DOHH2 (cell line): ENCODE measurements around the gene BABAM2.

Experiments
- H3F3A ChIP-seq: fragments of 200-600 bp; sonication (generic), shearing (Covaris generic); 2 replicates; pipeline ENCODE4 v1.6.0; 2016; ENCODE audit warnings: antibody characterized with exemption, mild to moderate bottlenecking; ENCODE audit not compliant: control insufficient read depth, insufficient read depth
- H3K27ac ChIP-seq: fragments of 200-600 bp; sonication (generic); 2 replicates; pipeline ENCODE4 v1.5.1; 2014; ENCODE audit warnings: low read depth, mild to moderate bottlenecking, low read length, moderate library complexity
- H3K27me3 ChIP-seq: fragments of 200-600 bp; sonication (generic); 2 replicates; pipeline ENCODE4 v1.6.1; 2014; ENCODE audit warnings: mild to moderate bottlenecking, low read length, mixed read lengths; ENCODE audit not compliant: control insufficient read depth
- H3K36me3 ChIP-seq: fragments of 200-600 bp; sonication (generic); 2 replicates; pipeline ENCODE4 v1.6.1; 2014; ENCODE audit warnings: mild to moderate bottlenecking, low read length, moderate library complexity, mixed read lengths; ENCODE audit not compliant: control insufficient read depth
- H3K4me1 ChIP-seq: fragments of 200-600 bp; sonication (generic); 2 replicates; pipeline ENCODE4 v1.6.1; 2014; ENCODE audit warnings: mild to moderate bottlenecking, low read length, mixed read lengths; ENCODE audit not compliant: control insufficient read depth
- H3K4me2 ChIP-seq: fragments of 200-600 bp; sonication (generic); 2 replicates; pipeline ENCODE4 v1.6.0; 2014; ENCODE audit warnings: mild to moderate bottlenecking, low read length, moderate library complexity
- H3K4me3 ChIP-seq: fragments of 200-600 bp; sonication (generic); 2 replicates; pipeline ENCODE4 v1.5.1; 2014; ENCODE audit warnings: mild to moderate bottlenecking, low read length, mixed read lengths
- H3K79me2 ChIP-seq: fragments of 200-600 bp; sonication (generic); 2 replicates; pipeline ENCODE4 v1.6.1; 2014; ENCODE audit warnings: mild to moderate bottlenecking, low read length, mixed read lengths; ENCODE audit not compliant: control insufficient read depth
- H3K9me2 ChIP-seq: fragments of 200-600 bp; sonication (generic); replicated peaks from 2 replicates; pipeline ENCODE4 v1.6.1; 2014; ENCODE audit warnings: mild to moderate bottlenecking, low read length, mixed read lengths; ENCODE audit not compliant: control insufficient read depth
- H3K9me3 ChIP-seq: fragments of 200-600 bp; sonication (generic); 2 replicates; pipeline ENCODE4 v1.6.1; 2014; ENCODE audit warnings: antibody characterized with exemption, low read length, mixed read lengths; ENCODE audit not compliant: control insufficient read depth, insufficient read depth
- H4K20me1 ChIP-seq: fragments of 200-600 bp; sonication (generic); 2 replicates; pipeline ENCODE4 v1.6.0; 2014; ENCODE audit warnings: low read depth, mild to moderate bottlenecking, antibody characterized with exemption, low read length, moderate library complexity; ENCODE audit not compliant: control insufficient read depth, insufficient read depth
- EZH2phosphoT487 ChIP-seq: fragments of 200-600 bp; sonication (generic); IDR thresholded peaks from 2 replicates; pipeline ENCODE4 v1.6.1; 2017; ENCODE audit warnings: borderline replicate concordance, mild to moderate bottlenecking, antibody characterized with exemption, low read length, moderate library complexity, mixed read lengths
- TF ChIP-seq, protein P1 (sequence below): fragments of 200-600 bp; sonication (generic); IDR thresholded peaks from one replicate; pipeline ENCODE4 v1.5.1; 2014; ENCODE audit warnings: antibody characterized with exemption, mild to moderate bottlenecking, low read depth, low read length; ENCODE audit not compliant: poor library complexity, severe bottlenecking

The BABAM2 gene

DNA sequence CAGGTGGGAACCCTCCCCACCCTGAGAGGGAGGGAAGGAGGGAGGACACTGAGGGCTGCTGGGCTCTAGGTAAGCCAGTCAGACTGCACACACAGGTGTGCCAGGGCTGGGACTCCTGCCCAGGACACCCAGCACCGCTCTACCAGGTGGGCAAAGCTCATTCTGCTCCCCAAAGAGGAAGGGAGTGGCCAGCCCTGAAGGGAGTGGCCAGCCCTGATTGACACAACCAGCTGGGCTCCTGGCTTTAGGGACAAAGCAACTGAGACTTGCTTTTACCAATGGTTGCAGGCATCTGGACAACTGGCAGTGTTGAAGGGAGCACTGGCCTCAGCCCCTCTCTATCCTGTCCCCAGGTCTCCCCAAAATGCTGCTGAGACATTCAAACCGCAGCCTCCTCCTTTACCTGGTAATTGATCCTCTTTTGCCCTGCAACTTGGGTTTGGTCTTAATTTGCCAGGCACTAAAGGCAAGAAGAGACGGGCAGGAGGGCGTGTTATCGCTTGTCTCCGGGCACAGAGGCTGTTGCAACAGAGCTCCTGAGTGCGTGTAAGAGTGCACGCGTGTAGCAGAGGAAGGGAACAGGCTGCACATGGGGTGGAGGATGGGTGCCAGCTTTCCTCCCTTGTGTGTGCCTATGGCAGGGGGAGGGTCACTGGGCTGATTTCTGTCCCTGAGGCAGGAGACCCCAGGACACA, 487.6 kb downstream of the BABAM2 start:
- Histone ChIP-seq H3K4me1 (no peaks in the 10 kb centered on the region), H3K4me2 (no peak overlapping the region), H3K9me2 (no peaks in the 10 kb centered on the region), H3F3A (no peaks in the 10 kb centered on the region), H4K20me1 (no peaks in the 10 kb centered on the region), H3K27me3 (peaks cover 10% of the 10 kb centered on the region), H3K36me3 (no peaks in the 10 kb centered on the region), H3K4me3 (no peak overlapping the region), H3K27ac (no peak overlapping the region), H3K79me2 (no peaks in the 10 kb centered on the region), H3K9me3 (no peaks in the 10 kb centered on the region)
- TF ChIP-seq, protein P1, sequence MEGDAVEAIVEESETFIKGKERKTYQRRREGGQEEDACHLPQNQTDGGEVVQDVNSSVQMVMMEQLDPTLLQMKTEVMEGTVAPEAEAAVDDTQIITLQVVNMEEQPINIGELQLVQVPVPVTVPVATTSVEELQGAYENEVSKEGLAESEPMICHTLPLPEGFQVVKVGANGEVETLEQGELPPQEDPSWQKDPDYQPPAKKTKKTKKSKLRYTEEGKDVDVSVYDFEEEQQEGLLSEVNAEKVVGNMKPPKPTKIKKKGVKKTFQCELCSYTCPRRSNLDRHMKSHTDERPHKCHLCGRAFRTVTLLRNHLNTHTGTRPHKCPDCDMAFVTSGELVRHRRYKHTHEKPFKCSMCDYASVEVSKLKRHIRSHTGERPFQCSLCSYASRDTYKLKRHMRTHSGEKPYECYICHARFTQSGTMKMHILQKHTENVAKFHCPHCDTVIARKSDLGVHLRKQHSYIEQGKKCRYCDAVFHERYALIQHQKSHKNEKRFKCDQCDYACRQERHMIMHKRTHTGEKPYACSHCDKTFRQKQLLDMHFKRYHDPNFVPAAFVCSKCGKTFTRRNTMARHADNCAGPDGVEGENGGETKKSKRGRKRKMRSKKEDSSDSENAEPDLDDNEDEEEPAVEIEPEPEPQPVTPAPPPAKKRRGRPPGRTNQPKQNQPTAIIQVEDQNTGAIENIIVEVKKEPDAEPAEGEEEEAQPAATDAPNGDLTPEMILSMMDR = no peak
- no peak for TF ChIP-seq EZH2phosphoT487

DNA sequence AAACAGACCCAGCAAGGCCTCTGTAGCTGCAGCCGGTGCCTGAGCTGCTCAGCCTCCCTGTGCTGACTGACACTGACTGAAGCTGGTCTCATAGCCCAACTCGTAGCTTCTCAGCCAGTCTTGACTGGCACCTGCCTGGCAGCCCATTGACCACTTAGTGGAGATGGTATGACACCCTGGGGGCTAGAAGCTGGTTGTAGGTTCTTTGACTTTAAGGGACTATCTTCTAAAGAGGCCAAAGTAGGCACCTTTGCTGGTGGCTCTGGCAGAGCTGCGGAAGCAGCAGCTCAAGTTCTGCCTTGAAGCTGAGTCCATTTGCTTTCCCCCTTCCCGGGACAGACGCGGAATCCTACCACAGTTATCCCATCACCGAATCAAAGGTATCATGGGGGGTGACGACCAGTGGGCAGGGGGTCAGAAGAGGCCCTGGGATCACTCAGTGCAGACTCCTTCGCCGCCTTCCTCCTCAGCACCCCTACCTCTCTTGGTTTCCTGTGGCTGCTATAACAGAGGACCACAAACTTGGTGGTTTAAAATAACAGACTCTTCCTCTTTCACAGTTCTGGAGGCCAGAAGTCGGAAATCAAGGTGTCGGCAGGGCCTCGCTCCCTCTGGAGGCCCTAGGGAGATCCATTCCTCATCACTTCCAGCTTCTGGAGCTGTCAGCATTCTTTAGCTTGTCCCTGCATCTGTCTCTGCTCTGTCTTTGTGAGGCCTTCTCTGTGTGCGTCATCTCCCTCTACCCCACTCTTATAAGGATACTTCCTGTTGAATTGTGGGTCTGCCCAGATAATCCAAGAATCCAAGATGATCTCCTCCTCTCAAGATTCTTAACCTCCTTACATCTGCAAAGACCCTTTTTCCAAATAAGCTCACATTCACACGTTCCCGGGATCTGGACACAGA, 488.4 kb downstream of the BABAM2 start:
- H3K4me3 ChIP-seq = no peak overlapping the region
- H3K9me3 ChIP-seq = no peaks in the 10 kb centered on the region
- H3F3A ChIP-seq = no peaks in the 10 kb centered on the region
- no peaks in the 10 kb centered on the region for H3K36me3 ChIP-seq
- no peaks in the 10 kb centered on the region for H3K79me2 ChIP-seq
- TF ChIP-seq, protein P1 = no peak
- TF ChIP-seq EZH2phosphoT487 = no peak
- no peak overlapping the region for H3K27ac ChIP-seq
- H3K4me1 ChIP-seq = no peaks in the 10 kb centered on the region
- H3K4me2 ChIP-seq = no peak overlapping the region
- H3K9me2 ChIP-seq = no peaks in the 10 kb centered on the region
- H3K27me3 ChIP-seq = peaks cover 10% of the 10 kb centered on the region
- H4K20me1 ChIP-seq = no peaks in the 10 kb centered on the region

DNA sequence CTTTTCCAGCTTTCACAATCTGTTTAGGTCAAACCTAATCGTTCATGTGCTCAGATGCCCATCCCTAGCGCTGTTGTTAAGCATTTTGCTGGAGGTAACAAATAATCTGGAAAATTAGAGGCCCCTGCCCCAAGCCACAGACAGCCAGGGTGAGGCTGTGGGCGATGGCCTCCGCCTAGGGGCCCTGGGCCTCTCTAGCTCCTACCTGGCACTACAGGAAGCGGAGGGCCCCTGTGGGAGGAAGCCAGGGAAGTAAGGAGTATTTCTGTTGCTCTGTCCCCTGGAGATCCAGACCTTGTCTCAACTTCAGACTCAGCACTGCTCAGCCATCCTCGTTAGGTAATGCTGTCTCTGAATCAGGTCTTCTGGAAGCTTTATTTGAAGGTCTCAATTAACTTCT, 489.7 kb downstream of the BABAM2 start:
- H3K4me3 ChIP-seq = no peak overlapping the region
- no peak overlapping the region for H3K27ac ChIP-seq
- no peak for TF ChIP-seq EZH2phosphoT487
- TF ChIP-seq, protein P1 = no peak
- H4K20me1 ChIP-seq = no peaks in the 10 kb centered on the region
- no peaks in the 10 kb centered on the region for H3K9me3 ChIP-seq
- no peaks in the 10 kb centered on the region for H3K9me2 ChIP-seq
- no peak overlapping the region for H3K4me2 ChIP-seq
- no peaks in the 10 kb centered on the region for H3K79me2 ChIP-seq
- H3K4me1 ChIP-seq = no peaks in the 10 kb centered on the region
- peaks cover 10% of the 10 kb centered on the region for H3K27me3 ChIP-seq
- no peaks in the 10 kb centered on the region for H3K36me3 ChIP-seq
- no peaks in the 10 kb centered on the region for H3F3A ChIP-seq
